ES-I3 (cell line): ENCODE measurements around the gene GFPT2.

ENCODE experiments used
- H3K36me3 ChIP-seq: 2 replicates; pipeline ENCODE4 v1.6.1; 2013; ENCODE audit warnings: mild to moderate bottlenecking, low read length, control low read depth, moderate library complexity; ENCODE audit not compliant: insufficient read depth
- H3K4me1 ChIP-seq: 2 replicates; pipeline ENCODE4 v1.6.1; 2013; ENCODE audit warnings: mild to moderate bottlenecking, control low read depth, low read length; ENCODE audit not compliant: insufficient read depth
- H3K9ac ChIP-seq: 2 replicates; pipeline ENCODE4 v1.6.1; 2013; ENCODE audit warnings: low read depth, mild to moderate bottlenecking, low read length, moderate library complexity
- H3K9me3 ChIP-seq: 2 replicates; pipeline ENCODE4 v1.6.1; 2013; ENCODE audit warnings: mild to moderate bottlenecking, low read length, moderate library complexity; ENCODE audit not compliant: control insufficient read depth, insufficient read depth

The GFPT2 gene

GRCh38 chr5:180370861-180371641 lies 17.9 kb upstream of the GFPT2 start:
- H3K9me3 ChIP-seq, result no peaks in the 10 kb centered on the region
- 0 out of 2 replicates have a peak, but pooled peaks cover 3% of the 10 kb centered on the region for H3K4me1 ChIP-seq
- no peak overlapping the region for H3K9ac ChIP-seq
- no peaks in the 10 kb centered on the region for H3K36me3 ChIP-seq

- H3K9ac ChIP-seq, result no peak overlapping the region
- 0 out of 2 replicates have a peak, but pooled peaks cover 3% of the 10 kb centered on the region for H3K4me1 ChIP-seq
- no peaks in the 10 kb centered on the region for H3K9me3 ChIP-seq
- H3K36me3 ChIP-seq, result no peaks in the 10 kb centered on the region
Measured at GRCh38 chr5:180367991-180368390, 14.9 kb upstream of the GFPT2 start.

- H3K36me3 ChIP-seq, result no peaks in the 10 kb centered on the region
- 0 out of 2 replicates have a peak, but pooled peaks cover 3% of the 10 kb centered on the region for H3K4me1 ChIP-seq
- H3K9me3 ChIP-seq, result no peaks in the 10 kb centered on the region
- no peak overlapping the region for H3K9ac ChIP-seq
Measured at GRCh38 chr5:180367300-180367699, 14.2 kb upstream of the GFPT2 start.

GRCh38 chr5:180366326-180366725 lies 13.2 kb upstream of the GFPT2 start:
- Histone ChIP-seq H3K9ac (no peak overlapping the region), H3K4me1 (0 out of 2 replicates have a peak, but pooled peaks cover 3% of the 10 kb centered on the region), H3K36me3 (no peaks in the 10 kb centered on the region), H3K9me3 (no peaks in the 10 kb centered on the region)

GRCh38 chr5:180365829-180366228 lies 12.7 kb upstream of the GFPT2 start:
- Histone ChIP-seq H3K9me3 (no peaks in the 10 kb centered on the region), H3K36me3 (no peaks in the 10 kb centered on the region), H3K9ac (no peak overlapping the region), H3K4me1 (0 out of 2 replicates have a peak, but pooled peaks cover 3% of the 10 kb centered on the region)

GRCh38 chr5:180364306-180364856 lies 11.2 kb upstream of the GFPT2 start:
- 0 out of 2 replicates have a peak, but pooled peaks cover 3% of the 10 kb centered on the region for H3K4me1 ChIP-seq
- H3K36me3 ChIP-seq, result no peaks in the 10 kb centered on the region
- H3K9ac ChIP-seq, result no peak overlapping the region
- H3K9me3 ChIP-seq, result no peaks in the 10 kb centered on the region

GRCh38 chr5:180360078-180360957 lies 7.2 kb upstream of the GFPT2 start:
- H3K4me1 ChIP-seq, result no peaks in the 10 kb centered on the region
- H3K9me3 ChIP-seq, result no peaks in the 10 kb centered on the region
- no peaks in the 10 kb centered on the region for H3K36me3 ChIP-seq
- no peak overlapping the region for H3K9ac ChIP-seq

- Histone ChIP-seq H3K4me1 (no peaks in the 10 kb centered on the region), H3K36me3 (no peaks in the 10 kb centered on the region), H3K9me3 (no peaks in the 10 kb centered on the region), H3K9ac (no peak overlapping the region)
Measured at GRCh38 chr5:180358694-180359093, 5.6 kb upstream of the GFPT2 start.

- Histone ChIP-seq H3K9me3 (no peaks in the 10 kb centered on the region), H3K9ac (no peak overlapping the region), H3K4me1 (no peaks in the 10 kb centered on the region), H3K36me3 (no peaks in the 10 kb centered on the region)
Measured at GRCh38 chr5:180358179-180358578, 5.0 kb upstream of the GFPT2 start.

- no peaks in the 10 kb centered on the region for H3K36me3 ChIP-seq
- H3K9ac ChIP-seq, result no peak overlapping the region
- peaks cover 13% of the 10 kb centered on the region; the same call in 1 of the 2 replicates for H3K4me1 ChIP-seq
Measured at GRCh38 chr5:180354966-180355365, 1.8 kb upstream of the GFPT2 start.

GRCh38 chr5:180353980-180354452 lies 880 bp upstream of the GFPT2 start:
- Histone ChIP-seq H3K9me3 (no peaks in the 10 kb centered on the region), H3K4me1 (peaks cover 13% of the 10 kb centered on the region; the same call in 1 of the 2 replicates), H3K9ac (peak overlapping the region; percentile 60; the same call in 1 of the 2 replicates), H3K36me3 (0 out of 2 replicates have a peak, but pooled peaks cover 6% of the 10 kb centered on the region)

More at GRCh38 chr5:180354966-180355365, 1.8 kb upstream of the GFPT2 start:
- H3K9me3 ChIP-seq, result no peaks in the 10 kb centered on the region

GRCh38 chr5:180352116-180353047 lies 754 bp downstream of the GFPT2 start:
- Histone ChIP-seq H3K9ac (peak overlapping the region; percentile 60), H3K9me3 (no peaks in the 10 kb centered on the region), H3K36me3 (0 out of 2 replicates have a peak, but pooled peaks cover 6% of the 10 kb centered on the region), H3K4me1 (peaks cover 25% of the 10 kb centered on the region)

GRCh38 chr5:180350711-180351465 lies 2.2 kb downstream of the GFPT2 start:
- H3K4me1 ChIP-seq, result peaks cover 31% of the 10 kb centered on the region
- no peaks in the 10 kb centered on the region for H3K9me3 ChIP-seq
- 0 out of 2 replicates have a peak, but pooled peaks cover 6% of the 10 kb centered on the region for H3K36me3 ChIP-seq
- H3K9ac ChIP-seq, result no peak overlapping the region
